Stimulated activated naive CD8-positive, alpha-beta T cell treated with anti-CD3 and anti-CD28 coated beads, Interleukin-15, Interleukin-2, amounts not matched to agents 100 ng/mL and 50 ng/mL, for 24 hours (primary cell): ENCODE measurements around the gene TOLLIP.

Experiments
- H3K27ac Mint-ChIP-seq: one replicate; pipeline ENCODE4 v1.8.0; 2021; ENCODE audit warnings: mild to moderate bottlenecking, mixed read lengths
- H3K27me3 Mint-ChIP-seq: one replicate; pipeline ENCODE4 v1.8.0; 2021; ENCODE audit warnings: mixed read lengths
- H3K36me3 Mint-ChIP-seq: one replicate; pipeline ENCODE4 v1.8.0; 2021; ENCODE audit warnings: low read depth, mixed read lengths
- H3K4me1 Mint-ChIP-seq: one replicate; pipeline ENCODE4 v1.8.0; 2021; ENCODE audit warnings: low read depth, mixed read lengths
- H3K4me3 Mint-ChIP-seq: one replicate; pipeline ENCODE4 v1.8.0; 2021; ENCODE audit warnings: mild to moderate bottlenecking, mixed read lengths
- H3K9me3 Mint-ChIP-seq: one replicate; pipeline ENCODE4 v1.8.0; 2021; ENCODE audit warnings: mixed read lengths

TOLLIP gene

GRCh38 chr11:1230456-1231395, 78.7 kb downstream of the TOLLIP start:
- Mint-ChIP-seq H3K4me3 (no peak overlapping the region), H3K36me3 (no peaks in the 10 kb centered on the region), H3K27me3 (no peaks in the 10 kb centered on the region), H3K27ac (no peak overlapping the region), H3K9me3 (no peaks in the 10 kb centered on the region), H3K4me1 (no peaks in the 10 kb centered on the region)

- no peaks in the 10 kb centered on the region for H3K36me3 Mint-ChIP-seq
These were observed 79.3 kb downstream of the TOLLIP start for GRCh38 chr11:1230121-1230455.

GRCh38 chr11:1229471-1230120, 79.8 kb downstream of the TOLLIP start:
- H3K36me3 Mint-ChIP-seq = no peaks in the 10 kb centered on the region
- no peaks in the 10 kb centered on the region for H3K4me1 Mint-ChIP-seq
- H3K4me3 Mint-ChIP-seq = no peak overlapping the region
- H3K9me3 Mint-ChIP-seq = no peaks in the 10 kb centered on the region
- H3K27me3 Mint-ChIP-seq = no peaks in the 10 kb centered on the region
- H3K27ac Mint-ChIP-seq = no peak overlapping the region

More at GRCh38 chr11:1230121-1230455, 79.3 kb downstream of the TOLLIP start:
- Mint-ChIP-seq H3K4me1 (no peaks in the 10 kb centered on the region), H3K27ac (no peak overlapping the region), H3K4me3 (no peak overlapping the region), H3K27me3 (no peaks in the 10 kb centered on the region), H3K9me3 (no peaks in the 10 kb centered on the region)

DNA sequence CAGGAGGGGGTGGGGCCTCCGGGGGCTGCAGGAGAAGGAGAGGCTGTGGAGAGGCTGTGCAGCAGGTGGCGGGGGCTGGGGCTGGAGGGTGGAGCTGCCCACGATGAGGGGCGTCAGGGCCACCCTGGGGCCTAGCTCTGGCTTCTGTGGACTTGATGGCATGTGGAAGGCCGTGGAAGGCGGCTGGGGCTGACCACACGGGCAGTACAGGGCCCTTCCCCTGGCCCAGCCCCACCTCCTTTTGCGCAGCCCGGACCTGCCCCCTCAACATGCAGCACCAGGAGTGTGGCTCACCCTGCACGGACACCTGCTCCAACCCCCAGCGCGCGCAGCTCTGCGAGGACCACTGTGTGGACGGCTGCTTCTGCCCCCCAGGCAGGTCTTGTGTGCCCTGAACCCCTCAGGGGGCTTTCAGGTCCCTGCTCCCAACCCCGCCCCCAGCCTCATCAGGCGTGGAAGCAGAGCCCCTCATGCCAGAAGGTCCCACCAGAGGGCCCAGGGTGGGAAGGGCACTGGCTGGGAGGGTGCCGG, 80.4 kb downstream of the TOLLIP start:
- Mint-ChIP-seq H3K27ac (no peak overlapping the region), H3K4me1 (no peaks in the 10 kb centered on the region), H3K27me3 (no peaks in the 10 kb centered on the region), H3K9me3 (no peaks in the 10 kb centered on the region), H3K4me3 (no peak overlapping the region), H3K36me3 (no peaks in the 10 kb centered on the region)

- H3K4me1 Mint-ChIP-seq = no peaks in the 10 kb centered on the region
- no peaks in the 10 kb centered on the region for H3K27me3 Mint-ChIP-seq
- no peak overlapping the region for H3K4me3 Mint-ChIP-seq
- no peaks in the 10 kb centered on the region for H3K36me3 Mint-ChIP-seq
- H3K9me3 Mint-ChIP-seq = no peaks in the 10 kb centered on the region
- no peak overlapping the region for H3K27ac Mint-ChIP-seq
These were observed 81.2 kb downstream of the TOLLIP start for GRCh38 chr11:1228101-1228821.

DNA sequence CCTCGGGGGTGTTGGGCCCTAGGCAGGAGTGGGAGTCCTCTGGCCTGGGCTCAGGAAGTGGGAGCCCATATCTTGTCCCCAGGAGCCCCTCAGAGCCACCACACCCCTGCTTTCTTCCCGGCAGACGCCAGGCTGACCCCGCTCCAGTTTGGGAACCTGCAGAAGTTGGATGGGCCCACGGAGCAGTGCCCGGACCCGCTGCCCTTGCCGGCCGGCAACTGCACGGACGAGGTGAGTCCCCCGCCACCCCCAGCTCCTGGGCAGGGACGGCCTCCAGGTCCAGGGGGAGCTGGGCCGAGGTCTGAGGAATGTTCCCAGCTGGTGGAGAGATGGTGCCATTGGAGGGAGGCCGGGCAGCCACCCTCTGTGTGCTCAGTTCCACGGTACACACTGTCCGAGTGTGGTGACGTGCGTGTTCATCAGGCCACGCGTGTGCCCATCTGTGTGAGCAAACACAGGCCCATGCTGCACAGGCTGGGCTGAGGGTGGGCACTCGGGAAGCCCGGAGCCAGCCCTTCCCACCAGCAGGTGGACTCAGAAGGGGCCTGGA, 81.8 kb downstream of the TOLLIP start:
- no peaks in the 10 kb centered on the region for H3K9me3 Mint-ChIP-seq
- H3K4me3 Mint-ChIP-seq = no peak overlapping the region
- no peaks in the 10 kb centered on the region for H3K27me3 Mint-ChIP-seq
- H3K27ac Mint-ChIP-seq = no peak overlapping the region
- H3K4me1 Mint-ChIP-seq = no peaks in the 10 kb centered on the region
- H3K36me3 Mint-ChIP-seq = no peaks in the 10 kb centered on the region

GRCh38 chr11:1226986-1227550, 82.4 kb downstream of the TOLLIP start:
- no peak overlapping the region for H3K4me3 Mint-ChIP-seq
- no peaks in the 10 kb centered on the region for H3K4me1 Mint-ChIP-seq
- no peak overlapping the region for H3K27ac Mint-ChIP-seq
- H3K27me3 Mint-ChIP-seq = no peaks in the 10 kb centered on the region
- no peaks in the 10 kb centered on the region for H3K9me3 Mint-ChIP-seq
- no peaks in the 10 kb centered on the region for H3K36me3 Mint-ChIP-seq

DNA sequence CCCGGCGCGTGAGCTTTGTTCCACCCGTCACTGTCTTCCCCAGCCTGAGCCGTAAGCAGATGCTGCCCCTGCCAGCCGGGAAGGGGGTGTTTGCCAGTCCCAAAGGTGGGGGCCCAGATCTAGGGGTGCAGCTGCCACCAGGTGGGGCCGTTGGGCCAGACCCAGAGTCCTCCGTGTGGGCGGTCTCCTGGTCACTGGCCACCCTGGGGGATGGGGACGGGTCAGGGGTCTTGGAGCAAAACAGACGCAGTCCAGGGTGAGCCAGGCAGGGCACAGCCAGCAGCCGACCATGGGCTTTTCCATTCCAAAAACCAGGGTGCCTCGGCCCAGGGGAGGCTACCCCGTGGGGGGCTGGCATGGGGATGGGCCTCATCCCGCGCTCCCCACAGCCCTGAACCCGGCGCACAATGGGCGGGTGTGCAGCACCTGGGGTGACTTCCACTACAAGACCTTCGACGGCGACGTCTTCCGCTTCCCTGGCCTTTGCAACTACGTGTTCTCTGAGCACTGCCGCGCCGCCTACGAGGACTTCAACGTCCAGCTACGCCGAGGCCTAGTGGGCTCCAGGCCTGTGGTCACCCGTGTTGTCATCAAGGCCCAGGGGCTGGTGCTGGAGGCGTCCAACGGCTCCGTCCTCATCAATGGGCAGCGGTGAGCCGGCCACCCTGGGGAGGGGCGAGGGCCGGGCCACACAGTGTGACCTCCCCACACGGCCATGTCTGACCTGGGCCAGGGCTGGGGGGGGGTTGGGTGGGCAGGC, 83.0 kb downstream of the TOLLIP start:
- Mint-ChIP-seq H3K27me3 (peaks cover 2% of the 10 kb centered on the region), H3K4me3 (no peak overlapping the region), H3K36me3 (no peaks in the 10 kb centered on the region), H3K4me1 (no peaks in the 10 kb centered on the region), H3K9me3 (no peaks in the 10 kb centered on the region), H3K27ac (no peak overlapping the region)

GRCh38 chr11:1225386-1226225, 83.8 kb downstream of the TOLLIP start:
- Mint-ChIP-seq H3K27ac (no peak overlapping the region), H3K4me3 (no peak overlapping the region), H3K36me3 (no peaks in the 10 kb centered on the region), H3K4me1 (no peaks in the 10 kb centered on the region), H3K9me3 (no peaks in the 10 kb centered on the region), H3K27me3 (peaks cover 5% of the 10 kb centered on the region)

DNA sequence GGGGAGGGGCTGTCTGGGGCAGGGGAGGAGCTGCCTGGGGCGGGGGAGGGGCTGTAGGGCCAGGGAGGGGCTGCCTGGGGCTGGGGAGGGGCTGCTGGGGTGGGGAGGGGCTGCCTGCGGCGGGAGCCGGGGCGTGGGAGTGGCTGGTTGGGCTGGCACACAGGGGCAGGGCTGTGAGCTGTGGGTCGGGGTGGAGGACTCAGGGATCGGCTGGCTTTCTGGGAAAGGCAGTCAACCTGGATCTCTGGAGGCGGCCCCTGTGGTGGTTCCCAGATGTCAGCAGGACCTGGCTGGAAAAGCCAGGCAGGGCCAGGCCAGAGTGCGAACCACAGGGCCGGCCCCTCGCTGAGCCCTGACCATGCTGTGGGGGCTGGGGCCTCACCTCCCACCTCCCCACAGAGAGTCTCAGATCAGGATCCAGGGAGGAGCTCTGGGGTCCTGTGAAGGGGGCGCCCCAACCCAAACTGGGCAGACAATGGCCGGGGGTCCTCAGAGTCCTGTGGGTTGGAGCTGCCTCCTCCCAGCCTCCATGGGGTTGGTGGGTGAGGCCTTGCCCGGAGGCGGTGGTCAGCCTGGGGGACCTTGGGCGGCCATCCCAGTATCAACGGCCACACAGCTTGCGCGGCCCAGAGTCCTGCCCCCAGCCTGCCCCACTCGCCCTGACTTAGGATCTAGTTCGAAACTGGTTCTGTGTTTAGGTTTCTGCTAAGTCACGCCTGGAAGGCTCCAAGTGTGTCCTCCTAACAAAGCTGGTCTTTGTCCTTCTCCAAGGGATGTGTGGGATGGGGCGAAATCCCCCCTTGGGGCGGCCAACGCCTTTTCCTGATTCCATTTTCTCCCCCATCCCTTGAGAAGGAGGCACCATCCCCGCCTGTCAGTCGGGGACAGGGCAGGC, 84.7 kb downstream of the TOLLIP start:
- Mint-ChIP-seq H3K9me3 (no peaks in the 10 kb centered on the region), H3K36me3 (no peaks in the 10 kb centered on the region), H3K4me3 (no peak overlapping the region), H3K27ac (no peak overlapping the region), H3K4me1 (no peaks in the 10 kb centered on the region), H3K27me3 (peaks cover 5% of the 10 kb centered on the region)
